GM15510 (cell line): ENCODE results near the gene SUSD6.

Experiments
- POLR2A ChIP-seq: IDR thresholded peaks from 3 replicates; pipeline ENCODE4 v1.6.1; 2011; ENCODE audit warnings: borderline replicate concordance; ENCODE audit not compliant: insufficient read length; ENCODE audit errors: extremely low read depth

Gene SUSD6, protein sequence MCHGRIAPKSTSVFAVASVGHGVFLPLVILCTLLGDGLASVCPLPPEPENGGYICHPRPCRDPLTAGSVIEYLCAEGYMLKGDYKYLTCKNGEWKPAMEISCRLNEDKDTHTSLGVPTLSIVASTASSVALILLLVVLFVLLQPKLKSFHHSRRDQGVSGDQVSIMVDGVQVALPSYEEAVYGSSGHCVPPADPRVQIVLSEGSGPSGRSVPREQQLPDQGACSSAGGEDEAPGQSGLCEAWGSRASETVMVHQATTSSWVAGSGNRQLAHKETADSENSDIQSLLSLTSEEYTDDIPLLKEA

DNA sequence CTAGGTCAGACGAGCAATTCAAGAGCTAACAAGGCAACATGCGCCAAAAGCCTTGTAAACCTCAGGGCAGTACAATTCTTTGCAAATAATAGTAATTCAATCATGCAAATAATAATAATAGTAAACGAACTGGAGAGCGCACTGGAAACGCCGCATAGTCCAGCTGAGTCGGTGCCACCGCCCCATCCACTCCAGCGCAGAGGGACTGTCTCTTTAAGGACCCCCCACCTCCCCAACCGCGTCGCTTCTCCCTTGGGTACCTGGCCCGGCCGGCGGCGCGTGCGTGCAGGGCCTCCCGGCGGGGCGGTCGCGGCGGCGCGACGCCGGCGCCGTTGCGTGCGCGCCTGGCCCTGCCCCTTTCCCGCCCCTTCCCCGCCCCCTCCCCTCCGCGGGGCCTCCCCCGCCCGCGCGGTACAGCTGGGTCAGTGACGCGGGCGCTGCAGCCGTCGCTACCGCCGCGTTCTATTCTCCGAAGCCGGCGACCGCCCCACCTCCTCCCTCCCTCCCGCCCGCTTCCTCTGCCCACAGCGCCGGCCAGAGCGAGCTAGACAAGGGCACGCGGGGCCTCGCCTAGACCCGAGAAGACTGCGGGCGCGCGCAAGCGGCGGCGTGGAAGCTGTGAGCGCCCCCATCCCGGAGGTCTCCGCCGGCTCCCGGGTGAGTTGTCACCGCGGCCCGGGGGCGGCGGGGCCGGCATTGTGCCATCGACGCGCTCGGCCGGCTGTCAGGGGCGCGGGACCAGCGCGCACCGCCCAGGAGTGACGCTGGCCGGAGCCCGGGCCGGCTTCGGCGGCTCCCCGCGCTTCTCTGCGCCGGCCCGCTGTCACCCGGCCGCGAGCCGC, at the start of gene SUSD6:
TSS of gene SUSD6 (plus strand) at position 425 of the 842 bp plus-strand sequence. CDS start 46,997 bp downstream, outside the sequence.
- peak; percentile 65 for TF ChIP-seq POLR2A

DNA sequence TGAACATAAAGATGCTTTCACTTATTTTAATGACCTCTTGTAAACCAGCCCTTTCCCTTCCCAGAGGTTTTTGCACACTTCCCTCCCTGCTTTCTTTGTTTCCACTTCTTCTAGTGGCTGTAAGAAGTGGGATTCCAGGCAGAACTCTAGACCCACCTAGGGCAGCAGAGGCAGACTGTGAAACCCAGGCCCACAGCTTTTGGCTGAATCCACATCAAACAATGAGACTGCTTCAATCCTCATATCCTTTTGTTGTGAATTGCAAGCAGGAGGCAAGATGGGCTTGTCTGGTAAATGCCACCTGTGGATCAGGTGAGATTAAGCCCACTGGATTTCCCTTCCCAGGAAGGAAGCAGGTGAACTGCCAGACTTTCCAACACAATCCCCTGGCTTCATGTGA, 49.5 kb upstream of the SUSD6 start:
- no peak for TF ChIP-seq POLR2A

DNA sequence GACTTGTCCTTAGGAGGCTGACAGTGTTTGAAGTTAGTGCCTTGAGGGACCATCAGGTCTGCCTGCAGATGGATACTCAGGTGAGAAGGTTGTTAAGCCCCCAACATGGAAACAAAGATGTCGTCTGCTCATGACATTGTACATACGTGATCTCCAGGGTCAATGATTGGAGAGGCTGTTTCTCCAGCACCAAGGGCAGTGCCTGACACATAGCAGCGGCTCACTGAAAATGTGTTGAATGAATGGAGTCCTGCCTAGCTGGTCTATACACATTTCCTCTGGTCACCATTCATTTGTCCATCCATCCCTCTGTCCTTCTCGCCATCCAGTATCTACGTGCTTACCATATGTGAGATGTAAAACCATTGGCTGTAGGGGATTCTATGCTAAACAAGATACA, 43.8 kb upstream of the SUSD6 start:
- no peak for TF ChIP-seq POLR2A

DNA sequence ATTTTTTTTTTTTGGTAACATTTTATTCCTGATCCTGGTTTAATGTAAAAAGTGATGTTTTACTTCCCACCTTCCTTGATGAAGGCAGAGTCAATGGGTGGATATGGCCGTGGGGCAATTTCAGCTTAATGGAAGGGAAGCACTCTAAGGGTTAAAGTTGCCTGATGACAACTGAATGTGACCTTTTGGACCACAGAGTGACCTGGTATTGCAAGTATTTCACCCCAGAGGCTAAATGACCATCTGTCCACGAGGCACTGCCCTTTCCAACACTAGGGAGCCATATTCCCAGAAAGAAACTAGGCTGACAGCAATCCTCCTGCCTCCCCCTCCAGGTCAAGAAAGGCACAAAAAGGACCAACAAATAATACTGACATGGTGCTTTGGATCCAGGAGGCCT, 41.5 kb upstream of the SUSD6 start:
- no peak for TF ChIP-seq POLR2A

DNA sequence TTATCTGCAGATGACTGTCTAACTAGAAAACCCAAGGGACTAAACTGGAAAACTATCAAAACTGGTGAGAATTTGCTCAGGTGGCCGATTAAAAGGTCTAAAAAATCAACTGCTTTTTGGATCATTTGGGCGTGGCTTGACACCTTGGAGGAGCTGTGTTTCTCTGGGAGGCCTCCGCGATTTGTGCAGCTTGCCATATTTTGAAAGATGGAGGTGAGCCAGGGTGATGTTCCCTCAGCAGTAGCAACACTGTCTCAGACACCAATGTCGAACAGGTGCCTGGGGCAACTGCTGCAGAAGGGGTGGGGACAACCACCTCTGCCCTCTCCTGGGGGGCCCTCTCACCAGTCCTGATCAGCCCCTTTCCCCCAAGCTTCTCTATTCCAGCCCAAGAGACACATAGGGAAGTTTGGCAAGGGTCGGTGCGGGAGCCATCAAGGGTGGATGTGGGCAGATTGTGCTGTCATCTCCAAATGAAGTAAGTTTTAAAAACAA, 40.5 kb upstream of the SUSD6 start:
- TF ChIP-seq POLR2A, result no peak

DNA sequence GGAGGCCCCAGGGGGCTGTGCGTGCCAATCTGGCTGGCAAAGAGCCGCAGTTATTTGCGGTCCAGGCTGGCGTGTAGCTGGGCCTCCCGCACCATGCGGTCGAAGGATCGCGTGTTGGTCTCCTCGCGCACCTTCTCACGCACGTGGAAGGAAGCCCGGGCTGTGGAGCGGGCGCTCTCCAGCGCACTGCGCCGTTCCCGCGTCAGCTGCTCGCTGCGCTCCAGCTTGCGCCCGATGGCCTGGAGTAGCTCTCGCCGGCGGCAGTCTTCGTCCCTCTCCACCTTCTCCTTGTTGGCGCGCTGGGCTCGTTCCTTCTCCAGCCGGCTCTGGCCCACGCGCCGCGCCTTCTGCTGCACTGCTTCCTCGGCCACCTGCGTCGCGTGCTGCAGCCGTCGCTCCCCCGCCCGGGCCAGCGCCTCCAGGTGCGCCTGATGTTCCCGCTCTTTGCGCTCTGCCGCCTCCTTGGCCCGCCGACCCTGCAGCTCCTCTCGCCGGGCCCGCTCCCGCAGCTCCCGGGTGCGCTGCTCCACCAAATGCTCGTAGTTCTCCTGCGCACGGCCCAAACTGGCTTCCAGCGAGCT, 39.9 kb upstream of the SUSD6 start:
- no peak for TF ChIP-seq POLR2A

DNA sequence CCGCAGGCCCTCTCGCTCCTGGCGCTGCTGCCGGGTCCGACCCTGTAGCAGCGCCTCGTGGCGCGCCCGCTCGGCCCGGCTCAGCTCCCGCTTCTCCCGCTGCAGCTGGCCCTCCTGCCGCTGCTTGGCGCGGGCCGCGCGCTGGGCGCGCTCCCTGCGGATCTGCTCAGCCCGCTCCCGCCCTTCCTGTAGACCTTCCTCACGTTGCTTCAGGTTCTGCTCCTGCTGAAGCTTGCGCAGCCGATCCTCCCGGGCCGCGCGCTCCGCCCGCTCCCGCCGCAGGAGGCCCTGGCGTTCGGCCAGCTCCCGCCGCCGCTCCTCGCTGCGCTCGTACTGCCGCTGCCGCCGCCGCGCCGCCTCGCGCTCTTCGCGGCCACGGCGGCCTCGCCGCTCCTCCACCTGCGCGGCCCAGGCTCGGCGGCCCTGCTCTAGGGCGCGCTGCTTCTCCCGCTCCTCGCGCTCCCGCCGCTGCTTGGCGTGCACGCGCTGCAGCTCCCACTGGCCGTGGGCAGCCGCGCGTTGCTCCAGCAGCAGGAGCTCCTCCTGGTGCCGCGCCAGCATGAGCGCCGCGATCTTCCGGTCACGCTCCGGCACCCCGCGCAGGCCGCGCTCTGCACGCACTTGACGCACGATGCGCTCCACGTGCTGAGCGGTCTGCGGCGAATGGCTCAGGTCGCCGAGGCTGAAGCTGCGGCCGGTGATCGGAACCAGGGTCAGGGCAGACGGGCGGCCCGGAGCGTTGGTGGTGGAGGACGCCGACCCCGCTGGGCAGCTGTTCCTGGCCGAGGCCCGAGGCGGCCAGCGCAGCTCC, 39.2 kb upstream of the SUSD6 start:
- TF ChIP-seq POLR2A, result no peak

DNA sequence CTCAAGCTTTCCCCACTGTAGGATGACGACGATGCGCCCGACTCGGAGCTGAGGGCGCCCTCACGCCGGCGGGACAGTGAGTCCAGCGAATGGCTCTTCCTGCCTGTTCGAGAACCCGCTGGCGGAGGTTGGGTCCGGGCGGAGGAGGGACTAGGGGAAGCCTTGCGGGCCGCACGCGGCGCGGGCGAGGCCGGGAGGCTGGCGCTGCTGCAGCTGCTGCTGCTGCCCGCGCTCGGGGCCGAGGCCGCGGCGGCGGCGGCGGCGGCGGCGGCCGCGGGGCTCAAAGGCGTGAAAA, 38.6 kb upstream of the SUSD6 start:
- TF ChIP-seq POLR2A, result no peak

DNA sequence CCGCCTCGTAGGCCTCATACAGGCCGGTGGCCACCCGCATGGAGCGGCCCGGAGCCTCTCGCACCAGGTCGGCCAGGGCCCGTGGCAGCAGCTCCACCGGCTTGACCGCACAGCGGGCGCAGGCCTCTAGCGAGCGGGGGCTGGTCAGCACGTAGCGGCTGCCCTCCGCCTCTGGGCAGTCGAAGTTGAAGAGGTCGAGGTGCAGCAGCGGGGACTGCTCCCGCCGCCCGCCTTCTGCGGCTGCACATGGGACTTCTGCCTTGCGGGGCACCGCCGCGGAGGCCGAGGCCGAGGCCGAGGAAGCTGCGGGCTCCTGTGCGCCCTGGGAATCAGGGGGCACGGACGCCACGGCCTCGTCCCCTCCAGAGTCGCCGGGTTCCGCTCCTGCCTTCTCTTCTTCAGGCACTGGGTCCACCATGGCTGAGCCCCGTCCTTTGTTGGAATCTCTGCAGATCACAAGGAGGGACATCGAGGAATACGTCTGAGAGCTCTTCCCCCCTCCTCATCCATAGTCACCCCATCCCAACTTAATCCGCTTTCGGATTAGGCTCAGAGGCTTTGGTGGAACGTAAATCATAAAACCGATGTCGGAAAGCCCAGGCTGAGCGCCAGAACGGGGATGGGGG, 38.1 kb upstream of the SUSD6 start:
- no peak for TF ChIP-seq POLR2A

DNA sequence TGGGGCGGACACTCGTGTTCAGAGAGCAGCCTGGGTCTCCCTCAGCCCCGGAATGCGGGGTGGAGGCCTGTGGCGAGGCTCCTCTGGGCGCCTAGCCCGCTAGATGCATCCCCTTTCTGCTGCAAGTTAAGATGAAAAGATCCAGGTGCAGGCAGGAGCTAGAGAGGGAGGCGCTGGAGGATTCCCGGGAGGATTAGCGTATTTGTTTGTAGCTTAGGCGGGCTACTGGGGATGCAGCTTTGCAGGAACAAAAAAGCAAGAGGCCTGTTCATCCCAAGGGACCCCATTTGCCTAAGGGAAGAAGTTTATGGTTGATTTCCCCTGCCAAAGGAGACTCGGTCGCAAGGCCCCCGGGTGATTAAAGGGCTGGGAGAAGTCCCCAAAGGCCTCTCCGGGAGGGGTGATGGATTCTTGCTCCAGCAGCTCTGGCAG, 37.5 kb upstream of the SUSD6 start:
- no peak for TF ChIP-seq POLR2A

DNA sequence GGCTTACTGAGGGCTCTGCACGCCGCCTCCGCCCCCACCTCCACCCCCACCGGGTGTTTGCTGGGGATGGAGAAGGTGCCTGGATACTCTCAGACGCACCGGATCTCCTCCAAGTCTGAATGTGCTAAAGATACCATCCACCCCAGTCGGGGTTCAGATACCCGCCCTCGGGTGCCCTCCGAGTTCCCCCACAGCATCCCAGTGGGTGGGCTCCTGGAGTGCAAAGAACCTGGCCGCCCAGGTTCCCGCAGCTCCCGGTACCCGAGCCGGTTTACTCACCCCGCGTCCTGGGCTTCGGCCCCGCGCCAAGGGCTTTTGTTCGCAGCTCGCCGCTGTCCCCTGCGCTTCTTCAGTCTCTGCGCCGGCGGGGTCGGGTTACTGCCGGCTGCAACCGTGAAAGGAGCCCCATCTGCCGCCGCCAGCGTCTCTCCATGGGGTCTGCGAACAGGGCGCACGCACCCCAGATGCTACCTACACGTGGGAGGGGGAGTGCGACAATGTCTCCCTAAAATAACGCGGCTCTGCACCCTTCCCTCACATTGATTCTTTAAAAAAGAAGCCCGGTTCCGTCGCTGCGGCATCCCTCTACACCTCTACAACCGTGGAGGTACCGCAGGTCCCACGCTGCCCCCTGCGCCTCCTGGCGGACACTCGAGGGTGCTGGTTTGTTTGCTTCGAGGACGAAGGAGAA, 37.0 kb upstream of the SUSD6 start, which contains the start of gene CCDC177:
TSS of gene CCDC177 (minus strand) at position 609 of the 691 bp plus-strand sequence. CDS start 1,249 bp downstream, outside the sequence.
- no peak for TF ChIP-seq POLR2A

DNA sequence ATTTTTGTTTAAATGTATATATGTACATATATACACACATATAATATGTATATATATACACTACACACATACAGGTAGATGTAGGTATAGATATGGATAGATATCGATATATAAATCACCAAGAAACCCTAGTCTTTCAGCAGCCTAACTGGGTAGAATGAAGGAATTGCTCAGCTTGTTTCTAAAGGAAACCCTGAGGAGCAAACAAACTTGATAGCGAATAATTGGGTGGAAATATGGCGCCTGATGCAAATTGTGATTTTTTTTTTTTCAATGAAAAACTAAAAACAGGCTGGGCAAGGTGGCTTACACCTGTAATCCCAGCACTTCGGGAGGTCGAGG, 36.5 kb upstream of the SUSD6 start:
- TF ChIP-seq POLR2A, result no peak

DNA sequence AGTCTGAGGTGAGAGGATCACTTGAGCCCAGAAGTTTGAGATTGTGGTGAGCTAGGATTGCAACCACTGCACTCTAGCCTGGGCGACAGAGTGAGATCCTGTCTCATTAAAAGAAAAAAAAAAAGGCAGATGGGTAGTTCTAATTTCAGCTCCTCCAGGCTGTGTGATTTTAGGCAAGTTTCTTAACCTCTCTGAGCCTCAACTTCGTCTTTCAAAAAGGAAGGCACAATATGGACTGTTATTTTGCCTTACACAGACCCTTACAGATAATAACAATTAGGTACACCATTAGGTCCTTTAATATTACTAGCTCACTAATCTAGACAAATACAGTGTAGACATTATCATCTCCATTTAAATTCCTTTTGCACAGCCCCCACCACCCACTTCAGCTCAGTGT, 31.9 kb upstream of the SUSD6 start:
- TF ChIP-seq POLR2A, result no peak
